CD8-positive, alpha-beta memory T cell (primary cell): ENCODE data around the gene ANKRD2. TPM values are rescaled to one million over a fixed set of nuclear protein-coding genes. Genes with fewer than 3 reads are reported as not detected.
"Not testable (repeated sequence)": the region's sequence is repeated elsewhere in the genome, so short reads cannot be mapped to it uniquely, and the experiment has no call there.

ENCODE experiments used
- CTCF ChIA-PET: fragments of 350-600 bp; sonication (Branson Sonifier 250); formaldehyde crosslinking; loops from one replicate; lab custom pipeline; 2021; ENCODE audit warnings: antibody characterized with exemption; lab: Charles Lee
- POLR2A ChIA-PET: fragments of 350-600 bp; sonication (Branson Sonifier 250); formaldehyde crosslinking; loops from one replicate; lab custom pipeline; 2021; ENCODE audit warnings: antibody characterized with exemption; lab: Charles Lee
- DNase-seq, 5 donors: peaks; one replicate each; pipeline versions ENCODE4 v3.0.0 to v3.0.0-alpha.2; 2020 to 2022; ENCODE audit warnings: mixed read lengths in 1 of 5
- H3K27ac ChIP-seq: one replicate; pipeline ENCODE4 v1.7.0; 2013; ENCODE audit warnings: low read depth, mild to moderate bottlenecking, low read length, moderate library complexity
- H3K27me3 ChIP-seq: 2 replicates; pipeline ENCODE4 v1.7.0; 2013; ENCODE audit warnings: low read length, mild to moderate bottlenecking; ENCODE audit not compliant: insufficient read depth, poor library complexity, severe bottlenecking
- H3K36me3 ChIP-seq: 2 replicates; pipeline ENCODE4 v1.7.0; 2013; ENCODE audit warnings: mild to moderate bottlenecking, low read length, moderate library complexity; ENCODE audit not compliant: insufficient read depth
- H3K4me1 ChIP-seq: 2 replicates; pipeline ENCODE4 v1.7.0; 2013; ENCODE audit warnings: mild to moderate bottlenecking, low read length, moderate library complexity; ENCODE audit not compliant: insufficient read depth
- H3K4me3 ChIP-seq: 2 replicates; pipeline ENCODE4 v1.7.0; 2013; ENCODE audit warnings: mild to moderate bottlenecking, low read length
- H3K9me3 ChIP-seq: 2 replicates; pipeline ENCODE4 v1.7.0; 2013; ENCODE audit warnings: mild to moderate bottlenecking, low read length
- H3K27ac Mint-ChIP-seq, 8 donors: one replicate each; pipeline ENCODE4 v1.8.0; 2020 to 2021; ENCODE audit warnings: mixed read lengths in 8 of 8, mild to moderate bottlenecking in 6 of 8, inconsistent platforms in 3 of 8, moderate library complexity in 3 of 8
- H3K27me3 Mint-ChIP-seq, 2 donors: one replicate each; pipeline ENCODE4 v1.8.0; 2020 to 2021; ENCODE audit warnings: mixed read lengths in 2 of 2, mild to moderate bottlenecking in 1 of 2, moderate library complexity in 1 of 2
- H3K36me3 Mint-ChIP-seq, 3 donors: one replicate each; pipeline ENCODE4 v1.8.0; 2020 to 2021; ENCODE audit warnings: mixed read lengths in 3 of 3, inconsistent platforms in 1 of 3, mild to moderate bottlenecking in 1 of 3
- H3K4me1 Mint-ChIP-seq, 3 donors: one replicate each; pipeline ENCODE4 v1.8.0; 2020 to 2021; ENCODE audit warnings: mixed read lengths in 3 of 3, inconsistent platforms in 1 of 3, mild to moderate bottlenecking in 1 of 3
- H3K4me3 Mint-ChIP-seq, 7 donors: one replicate each; pipeline ENCODE4 v1.8.0; 2020 to 2021; ENCODE audit warnings: mixed read lengths in 7 of 7, mild to moderate bottlenecking in 6 of 7, moderate library complexity in 4 of 7, inconsistent platforms in 2 of 7
- H3K9me3 Mint-ChIP-seq, 5 donors: one replicate each; pipeline ENCODE4 v1.8.0; 2020 to 2022; ENCODE audit warnings: mixed read lengths in 5 of 5, mild to moderate bottlenecking in 3 of 5, moderate library complexity in 2 of 5, inconsistent platforms in 1 of 5
- polyA plus RNA-seq: library from polyadenylated mRNA; unstranded; fragments of 300-500 nt; fragmentation: Illumina TruSeq; gene quantifications from one replicate; pipeline ENCODE4 v1.2.3, GENCODE V29; 2021
- total RNA-seq, 2 experiments: library from RNA; stranded (reverse); gene quantifications; one replicate each; pipeline ENCODE4 v1.2.3, GENCODE V29; 2021

ANKRD2 gene
- total and polyA plus RNA-seq, 3 experiments from 2014 or later = not detected

- H3K9me3 Mint-ChIP-seq = no peaks in the 10 kb centered on the region
These were observed 957 bp upstream of the ANKRD2 start for GRCh38 chr10:97571622-97572021.

GRCh38 chr10:97573021-97573420 is 442 bp downstream of the ANKRD2 start:
- peaks cover 0 to 2% (median 0%) of the 10 kb centered on the region in 3 donors for H3K36me3 Mint-ChIP-seq
- CTCF ChIA-PET = interaction anchor here (1.3 to 2.3 kb wide), 5 partner anchors 8 to 159 kb away, joined by 3 to 7 read pairs (median 6); partner anchors contain the start of gene HOGA1
- H3K4me1 ChIP-seq = no peaks in the 10 kb centered on the region
- H3K27me3 ChIP-seq = no peaks in the 10 kb centered on the region
- H3K9me3 ChIP-seq = no peaks in the 10 kb centered on the region
- H3K9me3 Mint-ChIP-seq = no peaks in the 10 kb centered on the region
- no peaks in the 10 kb centered on the region for H3K27me3 Mint-ChIP-seq
- no peak overlapping the region for H3K27ac ChIP-seq
- no peak for DNase-seq
- no peak overlapping the region for H3K27ac Mint-ChIP-seq
- H3K4me1 Mint-ChIP-seq = no peaks in the 10 kb centered on the region
- H3K4me3 ChIP-seq = no peak overlapping the region
- H3K4me3 Mint-ChIP-seq = no peak overlapping the region
- POLR2A ChIA-PET = no interaction called here
- no peaks in the 10 kb centered on the region for H3K36me3 ChIP-seq

More at GRCh38 chr10:97571622-97572021, 957 bp upstream of the ANKRD2 start:
- POLR2A ChIA-PET = no interaction called here
- Mint-ChIP-seq H3K27me3 (no peaks in the 10 kb centered on the region), H3K36me3 (peaks cover 0 to 2% (median 0%) of the 10 kb centered on the region in 3 donors), H3K27ac (peak overlapping the region in 1 of 8 donors; percentile 6), H3K4me3 (no peak overlapping the region), H3K4me1 (no peaks in the 10 kb centered on the region)
- H3K9me3 ChIP-seq = no peaks in the 10 kb centered on the region
- no peak overlapping the region for H3K27ac ChIP-seq
- no peak overlapping the region for H3K4me3 ChIP-seq
- CTCF ChIA-PET = interaction anchor here (1.0 to 2.3 kb wide), 11 partner anchors 9 to 160 kb away, joined by 3 to 7 read pairs (median 4); partner anchors contain the start of genes AVPI1, C10orf62 and HOGA1
- no peaks in the 10 kb centered on the region for H3K27me3 ChIP-seq
- no peaks in the 10 kb centered on the region for H3K4me1 ChIP-seq
- H3K36me3 ChIP-seq = no peaks in the 10 kb centered on the region
- DNase-seq = no peak

- CTCF ChIA-PET = no interaction called here
- Histone ChIP-seq H3K27ac (no peak overlapping the region), H3K4me3 (no peak overlapping the region), H3K4me1 (no peaks in the 10 kb centered on the region), H3K9me3 (no peaks in the 10 kb centered on the region), H3K36me3 (no peaks in the 10 kb centered on the region), H3K27me3 (no peaks in the 10 kb centered on the region)
- Mint-ChIP-seq H3K4me1 (no peaks in the 10 kb centered on the region), H3K27ac (peak overlapping the region in 1 of 8 donors; percentile 57), H3K9me3 (no peaks in the 10 kb centered on the region), H3K27me3 (peaks cover 0 to 2% of the 10 kb centered on the region in 2 donors), H3K4me3 (no peak overlapping the region), H3K36me3 (peaks cover 0 to 2% (median 0%) of the 10 kb centered on the region in 3 donors)
- no peak for DNase-seq
- POLR2A ChIA-PET = no interaction called here
These were observed 1.1 kb downstream of the ANKRD2 start for GRCh38 chr10:97573672-97574071.

- Histone ChIP-seq H3K27ac (no peak overlapping the region), H3K36me3 (no peaks in the 10 kb centered on the region), H3K4me1 (no peaks in the 10 kb centered on the region), H3K4me3 (no peak overlapping the region), H3K27me3 (no peaks in the 10 kb centered on the region), H3K9me3 (no peaks in the 10 kb centered on the region)
- ChIA-PET POLR2A (no interaction called here), CTCF (interaction anchor here (1.0 kb wide), 1 partner anchor 110 kb away, joined by 3 read pairs; no protein-coding TSS in a partner anchor)
- Mint-ChIP-seq H3K9me3 (no peaks in the 10 kb centered on the region), H3K36me3 (peaks cover 0 to 1% (median 0%) of the 10 kb centered on the region in 3 donors), H3K27ac (peak overlapping the region in 2 of 8 donors; percentile 32 to 38), H3K4me1 (no peaks in the 10 kb centered on the region), H3K27me3 (peaks cover 0 to 5% of the 10 kb centered on the region in 2 donors), H3K4me3 (no peak overlapping the region)
- DNase-seq = no peak
These were observed 2.0 kb downstream of the ANKRD2 start for GRCh38 chr10:97574374-97575126.

- H3K4me1 ChIP-seq = no peaks in the 10 kb centered on the region
These were observed 2.6 kb downstream of the ANKRD2 start for GRCh38 chr10:97575127-97575668.

GRCh38 chr10:97576487-97576886 is 3.9 kb downstream of the ANKRD2 start:
- H3K9me3 Mint-ChIP-seq, DNase-seq, H3K27me3 ChIP-seq, H3K27me3 Mint-ChIP-seq, H3K4me3 Mint-ChIP-seq, H3K36me3 Mint-ChIP-seq, H3K4me3 ChIP-seq, H3K9me3 ChIP-seq, H3K27ac ChIP-seq, H3K36me3 ChIP-seq, H3K4me1 Mint-ChIP-seq, H3K4me1 ChIP-seq, H3K27ac Mint-ChIP-seq: not testable (repeated sequence)
- ChIA-PET CTCF (interaction anchor here (0.9 kb wide), 1 partner anchor 10 kb away, joined by 3 read pairs; no protein-coding TSS in a partner anchor), POLR2A (interaction anchor here (0.8 kb wide), 1 partner anchor 8 kb away, joined by 3 read pairs; no protein-coding TSS in a partner anchor)

More at GRCh38 chr10:97575127-97575668, 2.6 kb downstream of the ANKRD2 start:
- H3K36me3 Mint-ChIP-seq = no peaks in the 10 kb centered on the region
- H3K4me3 Mint-ChIP-seq = no peak overlapping the region
- no peaks in the 10 kb centered on the region for H3K4me1 Mint-ChIP-seq
- Histone ChIP-seq H3K4me3 (no peak overlapping the region), H3K27me3 (no peaks in the 10 kb centered on the region), H3K36me3 (no peaks in the 10 kb centered on the region), H3K27ac (no peak overlapping the region), H3K9me3 (no peaks in the 10 kb centered on the region)
- peaks cover 0 to 5% of the 10 kb centered on the region in 2 donors for H3K27me3 Mint-ChIP-seq
- DNase-seq = no peak
- ChIA-PET CTCF (interaction anchor here (1.0 kb wide), 1 partner anchor 126 kb away, joined by 3 read pairs; no protein-coding TSS in a partner anchor), POLR2A (no interaction called here)
- peak overlapping the region in 1 of 8 donors; percentile 8 for H3K27ac Mint-ChIP-seq
- no peaks in the 10 kb centered on the region for H3K9me3 Mint-ChIP-seq

- no peak overlapping the region for H3K4me3 Mint-ChIP-seq
- no peak overlapping the region for H3K27ac Mint-ChIP-seq
- Histone ChIP-seq H3K27ac (no peak overlapping the region), H3K4me1 (no peaks in the 10 kb centered on the region), H3K27me3 (no peaks in the 10 kb centered on the region), H3K9me3 (no peaks in the 10 kb centered on the region), H3K4me3 (no peak overlapping the region), H3K36me3 (no peaks in the 10 kb centered on the region)
- CTCF ChIA-PET = no interaction called here
- POLR2A ChIA-PET = interaction anchor here (0.6 kb wide), 1 partner anchor 8 kb away, joined by 3 read pairs; no protein-coding TSS in a partner anchor
- H3K9me3 Mint-ChIP-seq = no peaks in the 10 kb centered on the region
- H3K4me1 Mint-ChIP-seq = no peaks in the 10 kb centered on the region
- peaks cover 0 to 5% of the 10 kb centered on the region in 2 donors for H3K27me3 Mint-ChIP-seq
- H3K36me3 Mint-ChIP-seq = no peaks in the 10 kb centered on the region
- no peak for DNase-seq
These were observed 5.1 kb downstream of the ANKRD2 start for GRCh38 chr10:97577701-97578100.
